ENCODE results near the gene PTGIR.

Gene PTGIR, protein sequence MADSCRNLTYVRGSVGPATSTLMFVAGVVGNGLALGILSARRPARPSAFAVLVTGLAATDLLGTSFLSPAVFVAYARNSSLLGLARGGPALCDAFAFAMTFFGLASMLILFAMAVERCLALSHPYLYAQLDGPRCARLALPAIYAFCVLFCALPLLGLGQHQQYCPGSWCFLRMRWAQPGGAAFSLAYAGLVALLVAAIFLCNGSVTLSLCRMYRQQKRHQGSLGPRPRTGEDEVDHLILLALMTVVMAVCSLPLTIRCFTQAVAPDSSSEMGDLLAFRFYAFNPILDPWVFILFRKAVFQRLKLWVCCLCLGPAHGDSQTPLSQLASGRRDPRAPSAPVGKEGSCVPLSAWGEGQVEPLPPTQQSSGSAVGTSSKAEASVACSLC

GRCh38 chr19:46624958-46625661 lies at the start of gene PTGIR:
TSS of gene PTGIR (minus strand) at chr19:46625089. CDS start at chr19:46624225, 864 bp downstream.
- DNase-seq (peak; percentile 71), ATAC-seq (peak; percentile 76)

- no peak for DNase-seq
Observed at GRCh38 chr19:46670813-46671212, 45.9 kb upstream of the PTGIR start.

GRCh38 chr19:46668662-46669061 lies 43.8 kb upstream of the PTGIR start:
- ATAC-seq (no peak), DNase-seq (no peak)

More at GRCh38 chr19:46670813-46671212, 45.9 kb upstream of the PTGIR start:
- ATAC-seq = no peak

DNA sequence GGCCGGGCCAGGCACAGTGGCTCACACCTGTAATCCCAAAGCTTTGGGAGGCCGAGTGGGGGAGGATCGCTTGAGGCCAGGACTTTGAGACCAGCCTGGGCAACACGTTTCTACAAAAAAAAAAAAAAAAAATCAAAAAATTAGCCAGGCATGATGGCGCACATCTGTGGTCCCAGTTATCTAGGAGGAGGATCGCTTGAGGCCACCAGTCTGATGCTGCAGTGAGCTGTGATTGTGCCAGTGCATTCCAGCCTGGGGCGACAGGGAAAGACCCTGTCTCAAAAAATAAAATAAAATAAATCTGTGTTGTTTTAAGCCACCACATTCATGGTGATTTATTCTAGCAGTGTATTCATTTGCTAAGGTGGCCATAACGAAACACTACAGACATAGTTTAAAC lies 40.2 kb upstream of the PTGIR start:
- no peak for DNase-seq
- ATAC-seq = no peak

DNA sequence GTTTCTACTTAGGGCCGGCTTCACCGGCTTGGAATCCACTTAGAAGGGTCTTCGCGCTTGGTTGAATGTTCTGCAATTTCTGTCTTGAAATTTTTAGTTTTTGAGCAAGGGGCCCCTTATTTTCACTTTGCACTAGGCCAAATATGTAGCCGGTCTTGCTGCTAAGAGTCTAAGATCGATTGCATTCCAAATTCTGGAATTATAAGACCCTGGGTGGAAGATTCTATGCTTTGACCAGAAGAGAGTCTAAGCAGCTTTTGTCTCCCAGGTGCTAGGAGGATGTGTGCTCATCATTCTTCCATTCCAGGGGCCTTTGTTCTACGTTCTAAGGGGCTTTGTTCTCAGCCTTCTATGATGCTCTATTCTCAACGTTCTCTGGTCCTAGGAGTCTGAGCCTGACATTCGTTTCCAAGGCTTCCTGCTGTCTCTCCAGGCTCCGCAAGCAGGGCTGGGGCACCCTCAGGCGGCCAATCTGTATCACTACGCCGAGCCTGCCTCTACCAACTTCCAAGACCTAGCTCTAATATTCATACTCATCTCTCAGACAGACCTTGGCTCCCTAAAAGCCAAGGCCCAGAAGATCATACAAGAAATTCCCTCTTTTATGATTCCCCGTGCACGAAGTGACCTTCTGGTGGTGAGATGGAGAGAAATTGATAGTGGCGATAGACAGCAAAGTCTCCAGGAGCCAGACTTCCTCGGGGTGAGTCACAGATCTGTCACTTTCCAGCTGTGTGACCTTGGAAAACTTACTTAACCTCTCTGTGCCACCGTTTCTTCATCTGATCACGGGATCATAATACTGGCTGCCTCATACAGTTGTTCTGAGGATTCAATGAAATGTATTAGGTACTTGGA lies 37.1 kb upstream of the PTGIR start:
- ATAC-seq = peak; percentile 60
- DNase-seq = peak; percentile 79

- DNase-seq (peak; percentile 100), ATAC-seq (peak; percentile 91)
Observed at GRCh38 chr19:46661020-46661731, 36.3 kb upstream of the PTGIR start, which contains the start of gene DACT3. TSS of gene DACT3 (minus strand) at chr19:46661182. CDS start at chr19:46661064, 118 bp downstream.

GRCh38 chr19:46660551-46661019 lies 35.7 kb upstream of the PTGIR start:
- no peak for DNase-seq
- ATAC-seq = no peak

GRCh38 chr19:46660008-46660517 lies 35.2 kb upstream of the PTGIR start:
- ATAC-seq = no peak
- peak; percentile 17 for DNase-seq

DNA sequence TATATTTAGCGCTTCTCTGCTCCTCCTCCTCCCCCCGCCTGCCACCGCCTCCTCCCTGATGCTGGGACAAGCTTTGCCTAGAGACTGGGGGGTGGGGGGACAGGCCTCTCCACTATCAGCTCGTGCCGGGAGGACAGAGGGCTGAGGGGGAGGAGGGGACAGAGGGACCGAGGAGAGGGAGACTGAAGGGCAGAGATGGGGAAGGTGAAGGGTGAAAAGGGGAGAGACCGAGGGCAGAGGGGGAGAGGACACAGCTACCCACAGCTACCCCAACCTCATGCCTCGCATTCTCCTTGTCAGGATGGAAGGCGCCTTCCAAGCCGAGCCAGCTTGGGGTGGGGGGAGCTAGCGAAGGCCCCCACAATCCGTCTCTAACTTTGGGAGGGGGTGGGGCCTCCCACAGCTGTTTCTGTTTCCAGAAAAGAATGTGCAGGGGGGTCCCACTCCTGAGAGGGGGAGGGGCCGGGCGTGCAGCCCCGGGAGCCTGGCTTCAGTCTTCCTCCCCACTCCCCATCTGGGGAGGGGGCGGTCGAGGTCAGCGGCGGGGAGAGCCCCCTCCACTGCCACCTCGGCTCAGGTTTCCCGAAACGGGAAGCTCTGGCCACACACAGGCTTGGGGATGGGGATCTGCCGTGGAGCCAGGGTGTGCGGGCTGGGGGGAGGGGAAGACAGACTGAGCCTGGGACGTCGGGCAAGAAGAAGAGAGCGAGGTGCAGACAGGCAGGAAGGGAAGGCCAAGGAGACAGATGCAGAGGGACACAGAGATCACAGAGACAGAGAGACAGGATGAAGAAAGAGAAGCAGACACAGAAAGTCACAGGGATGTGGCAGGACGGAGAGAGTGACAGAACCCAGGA lies 34.5 kb upstream of the PTGIR start:
- ATAC-seq = no peak

GRCh38 chr19:46656541-46656940 lies 31.7 kb upstream of the PTGIR start:
- ATAC-seq (peak; percentile 3), DNase-seq (peak; percentile 24)

More for the DNA sequence above, 34.5 kb upstream of the PTGIR start:
- DNase-seq = peak; percentile 29

GRCh38 chr19:46654621-46655152 lies 29.8 kb upstream of the PTGIR start:
- no peak for DNase-seq
- no peak for ATAC-seq

- ATAC-seq (no peak), DNase-seq (no peak)
Observed at GRCh38 chr19:46650445-46650844, 25.6 kb upstream of the PTGIR start.

DNA sequence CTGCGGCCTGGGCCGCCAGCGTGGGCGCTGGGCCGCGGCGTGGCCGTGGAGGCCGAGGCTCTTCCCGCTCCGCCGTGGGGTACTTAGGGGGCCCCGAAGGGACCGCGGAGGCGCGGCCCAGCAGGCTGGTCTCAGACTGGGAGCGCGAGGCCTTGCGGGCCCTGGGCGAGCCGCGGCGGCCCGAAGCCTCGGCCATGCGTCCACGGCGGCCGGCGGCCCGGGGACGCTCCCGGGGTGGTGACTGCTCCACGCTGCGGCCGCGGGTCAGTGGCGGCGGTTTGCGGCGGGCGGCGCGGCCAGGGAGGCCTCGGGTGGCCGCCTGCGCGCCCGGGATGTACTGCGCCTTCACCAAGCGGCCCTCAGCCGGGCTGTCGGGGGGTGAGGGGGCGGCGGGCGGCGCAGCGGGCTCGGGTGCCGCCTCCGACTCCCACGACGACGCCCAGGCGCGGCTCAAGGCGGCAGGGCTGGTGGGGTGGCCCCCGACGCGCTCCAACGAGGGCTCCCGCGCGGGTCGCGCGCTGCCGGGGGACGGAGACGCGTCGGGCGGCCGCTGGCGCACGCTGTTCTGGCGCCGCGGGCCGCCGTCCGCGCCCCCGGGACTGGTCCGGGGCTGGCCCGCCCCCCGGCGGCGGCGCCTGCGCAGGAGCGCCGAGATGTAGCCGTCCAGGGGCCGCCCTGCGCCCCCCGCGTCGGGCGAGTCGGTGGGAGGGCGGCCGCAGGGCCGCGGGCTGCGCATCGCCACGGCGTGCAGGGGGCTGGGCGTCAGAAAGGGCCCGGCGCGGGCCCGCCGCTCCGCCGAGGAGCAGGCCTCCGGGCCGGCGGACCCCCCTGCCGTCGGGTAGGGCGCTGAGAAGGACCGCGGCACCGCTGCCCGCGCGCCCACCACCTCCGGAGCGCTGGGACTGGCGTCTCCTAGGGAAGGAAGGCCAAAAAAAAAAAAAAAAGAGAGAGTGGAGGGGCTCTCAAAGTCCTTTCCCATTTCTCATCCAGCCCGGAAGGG lies 24.4 kb upstream of the PTGIR start:
- DNase-seq (no peak), ATAC-seq (no peak)

GRCh38 chr19:46648060-46648960 lies 23.4 kb upstream of the PTGIR start:
- no peak for DNase-seq
- peak; percentile 37 for ATAC-seq

GRCh38 chr19:46646402-46646801 lies 21.5 kb upstream of the PTGIR start:
- no peak for ATAC-seq
- no peak for DNase-seq

GRCh38 chr19:46644720-46645119 lies 19.8 kb upstream of the PTGIR start:
- no peak for ATAC-seq
- no peak for DNase-seq

GRCh38 chr19:46640656-46641055 lies 15.8 kb upstream of the PTGIR start:
- ATAC-seq (no peak), DNase-seq (no peak)

All from stimulated activated naive CD8-positive, alpha-beta T cell treated with anti-CD3 and anti-CD28 coated beads, Interleukin-15, Interleukin-2, amounts not matched to agents 100 U/mL and 50 U/mL, for 24 hours (primary cell).